AG09309 (cell line): ENCODE results near the gene HBD.
"Not testable (repeated sequence)": the region's sequence is repeated elsewhere in the genome, so short reads cannot be mapped to it uniquely, and the experiment has no call there.

Experiments used
- DNase-seq: peaks from one replicate; pipeline ENCODE4 v3.0.0-alpha.2; 2010; ENCODE audit warnings: low read depth
- H3K4me3 ChIP-seq: 2 replicates; pipeline ENCODE4 v1.5.1; 2011; ENCODE audit warnings: mild to moderate bottlenecking, low read depth, low read length, moderate library complexity; ENCODE audit not compliant: control insufficient read depth
- CTCF ChIP-seq: IDR thresholded peaks from 2 replicates; pipeline ENCODE4 v1.5.1; 2011; ENCODE audit warnings: mild to moderate bottlenecking, low read depth, low read length, inconsistent platforms; ENCODE audit not compliant: insufficient read depth, control insufficient read depth; ENCODE audit errors: missing control alignments

HBD gene

DNA sequence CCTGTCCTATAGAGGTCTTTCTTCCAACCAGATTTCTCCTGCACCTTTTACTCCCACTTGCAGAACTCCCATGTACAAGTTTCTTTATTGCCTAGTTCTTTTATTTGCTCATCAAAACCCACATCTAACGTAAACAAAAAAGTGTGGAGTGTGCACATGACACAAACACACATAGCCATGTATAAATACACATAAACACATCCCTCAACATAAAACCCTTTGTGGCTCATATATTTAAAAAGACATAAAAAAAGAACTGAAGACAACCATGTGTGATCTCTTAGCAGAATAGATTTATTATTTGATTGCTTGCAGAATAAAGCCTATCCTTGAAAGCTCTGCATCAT, 18.6 kb upstream of the HBD start:
- no peak for DNase-seq
- H3K4me3 ChIP-seq = no peak overlapping the region
- TF ChIP-seq CTCF = no peak

DNA sequence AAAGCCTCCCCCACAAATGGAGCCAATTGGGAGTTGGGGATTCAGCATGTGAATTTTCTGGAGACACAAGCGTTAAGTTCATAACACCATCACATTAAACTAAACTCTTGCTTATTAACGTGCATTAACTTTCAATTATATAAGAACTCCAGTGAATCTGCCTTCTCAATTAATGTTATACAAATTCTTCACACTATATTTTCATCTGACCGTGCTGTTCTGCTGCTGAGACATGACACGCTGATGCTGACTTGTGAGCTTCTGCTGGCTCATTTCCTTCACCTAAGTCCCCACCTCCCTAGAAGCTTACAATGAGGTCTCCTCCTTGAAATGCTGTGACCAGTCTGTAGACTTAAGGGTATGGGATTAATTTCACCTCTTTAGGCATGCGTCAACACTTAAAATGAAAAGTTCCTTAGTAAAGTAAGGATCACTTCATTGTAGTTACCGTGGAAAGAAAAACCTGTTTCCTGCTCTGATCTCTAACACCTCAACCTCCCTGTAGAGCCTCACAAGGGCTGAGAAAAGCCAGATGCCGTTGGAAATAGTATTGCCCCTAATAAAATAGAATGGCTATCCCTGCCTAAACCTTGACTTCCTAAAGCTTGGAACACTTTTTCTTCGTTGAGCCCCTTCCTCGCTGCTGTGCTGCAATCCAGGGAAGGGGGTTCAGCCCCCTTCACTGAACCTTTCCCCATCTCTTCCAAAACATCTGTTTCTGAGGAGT, 18.1 kb upstream of the HBD start:
- no peak for DNase-seq
- no peak for TF ChIP-seq CTCF
- no peak overlapping the region for H3K4me3 ChIP-seq

DNA sequence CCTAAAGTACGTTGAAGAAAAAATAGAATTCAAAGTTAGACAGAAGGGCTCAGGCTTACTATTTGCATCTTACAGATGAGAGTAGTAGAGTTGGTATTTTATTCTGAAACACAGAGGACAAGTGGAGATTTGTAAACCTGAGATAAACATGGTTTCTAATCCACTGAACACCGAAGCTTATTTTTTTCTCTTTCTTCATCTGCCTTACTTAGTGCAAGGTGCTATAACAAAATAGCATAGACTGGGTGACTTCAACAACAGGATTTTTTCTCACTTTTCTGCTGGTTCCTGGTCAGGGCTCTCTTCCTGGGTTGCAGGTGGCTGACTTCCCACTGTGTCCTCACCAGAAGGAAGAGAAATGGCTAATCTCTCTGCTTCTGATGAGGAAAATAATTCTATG, 17.5 kb upstream of the HBD start:
- no peak for TF ChIP-seq CTCF
- DNase-seq = no peak
- H3K4me3 ChIP-seq = no peak overlapping the region

- DNase-seq = no peak
- no peak for TF ChIP-seq CTCF
- H3K4me3 ChIP-seq = no peak overlapping the region
These were observed 16.4 kb upstream of the HBD start for GRCh38 chr11:5250543-5251204.

GRCh38 chr11:5249807-5250396, 15.6 kb upstream of the HBD start, which contains the start of gene HBG1:
Gene HBG1 (minus strand): TSS chr11:5249857. CDS start chr11:5249804, 53 bp downstream.
- not testable (repeated sequence) for DNase-seq, H3K4me3 ChIP-seq

DNA sequence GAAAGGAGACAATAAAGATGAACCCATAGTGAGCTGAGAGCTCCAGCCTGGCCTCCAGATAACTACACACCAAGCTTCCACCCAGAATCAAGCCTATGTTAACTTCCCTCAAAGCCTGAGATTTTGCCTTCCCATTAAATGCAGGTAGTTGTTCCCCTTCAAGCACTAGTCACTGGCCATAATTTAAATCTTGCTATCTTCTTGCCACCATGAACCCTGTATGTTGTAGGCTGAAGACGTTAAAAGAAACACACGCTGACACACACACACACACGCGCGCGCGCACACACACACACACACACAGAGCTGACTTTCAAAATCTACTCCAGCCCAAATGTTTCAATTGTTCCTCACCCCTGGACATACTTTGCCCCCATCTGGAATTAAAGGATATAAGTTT, 14.2 kb upstream of the HBD start:
- not testable (repeated sequence) for DNase-seq, H3K4me3 ChIP-seq

DNA sequence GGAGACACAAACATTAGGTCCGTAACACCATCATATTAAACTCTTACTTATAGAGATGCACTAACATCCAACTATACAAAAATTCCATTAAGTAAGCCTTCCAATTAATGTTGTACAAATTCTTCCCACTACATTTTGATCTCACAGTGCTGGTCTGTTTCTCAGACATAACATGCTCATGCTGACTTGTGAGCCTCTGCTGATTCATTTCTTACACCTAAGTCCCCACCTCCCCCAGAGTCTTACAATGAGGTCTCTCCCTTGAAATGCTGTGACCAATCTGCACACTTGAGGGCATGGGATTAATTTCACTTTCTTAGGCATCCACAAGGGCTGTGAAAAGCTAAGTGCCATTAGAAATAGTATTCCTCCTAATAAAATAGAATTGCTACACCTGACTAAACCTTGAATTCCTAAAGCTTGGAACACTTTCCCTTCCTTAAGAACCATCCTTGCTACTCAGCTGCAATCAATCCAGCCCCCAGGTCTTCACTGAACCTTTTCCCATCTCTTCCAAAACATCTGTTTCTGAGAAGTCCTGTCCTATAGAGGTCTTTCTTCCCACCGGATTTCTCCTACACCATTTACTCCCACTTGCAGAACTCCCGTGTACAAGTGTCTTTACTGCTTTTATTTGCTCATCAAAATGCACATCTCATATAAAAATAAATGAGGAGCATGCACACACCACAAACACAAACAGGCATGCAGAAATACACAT, 13.3 kb upstream of the HBD start:
- H3K4me3 ChIP-seq = no peak overlapping the region
- TF ChIP-seq CTCF = no peak
- no peak for DNase-seq
